HepG2 (cell line): ENCODE results near the gene TMEM108. TPM values are rescaled to one million over a fixed set of nuclear protein-coding genes. Genes with fewer than 3 reads are reported as not detected.
A peak's percentile ranks its signal among the peaks of the same experiment; 100 is the strongest.

Experiments used
- ATAC-seq: fragments of 200-7000 bp; cut with Tn5 transposase; 3 replicates; pipeline ENCODE4 v1.9.1; 2020; ENCODE audit warnings: mild to moderate bottlenecking, moderate library complexity
- BruUV-seq: library from RNA; stranded (reverse); fragments of 400-500 nt; replicated peaks from 2 replicates; lab custom pipeline; 2021; lab: Mats Ljungman, UMichigan
- CTCF ChIA-PET: fragments of 300-600 bp; formaldehyde crosslinking; extraction: SDS; loops from one replicate; lab custom pipeline; 2021; ENCODE audit warnings: low total read pairs, inconsistent platforms, low intra/inter-chr PET ratio; lab: Yijun Ruan, JAX
- POLR2A ChIA-PET: fragments of 350-600 bp; sonication (Branson Sonifier 250); formaldehyde crosslinking; loops from one replicate; lab custom pipeline; 2020; ENCODE audit warnings: antibody characterized with exemption, inconsistent platforms; lab: Yijun Ruan, JAX
- DNase-seq: peaks from one replicate; pipeline ENCODE4 v3.0.0-alpha.2; 2015; ENCODE audit warnings: low spot score
- FAIRE-seq: peaks from 3 replicates; lab custom pipeline; 2011; peaks lifted over from hg19 to GRCh38; lab: Jason Lieb, UNC
- H2AFZ ChIP-seq: one replicate; pipeline ENCODE4 v1.6.1; 2011; ENCODE audit warnings: low read length, inconsistent platforms
- H3K27ac ChIP-seq: fragments of 300-600 bp; 3 replicates; pipeline ENCODE4 v1.8.0; 2011; ENCODE audit warnings: mixed run types, mild to moderate bottlenecking, mixed read lengths, low read length, inconsistent platforms; ENCODE audit not compliant: insufficient read depth; ENCODE audit errors: extremely low read length
- H3K27me3 ChIP-seq, 2 experiments: fragments of 200-600 bp in 1 of 2; 2 replicates in 1 of 2; 3 replicates in 1 of 2; pipeline versions ENCODE4 v1.6.0 to v1.8.0; 2011; ENCODE audit warnings: low read length in 2 of 2, mild to moderate bottlenecking in 2 of 2, moderate library complexity in 2 of 2, inconsistent platforms in 1 of 2; ENCODE audit not compliant: insufficient read depth in 2 of 2, control insufficient read depth in 1 of 2
- H3K36me3 ChIP-seq, 2 experiments: fragments of 200-600 bp in 1 of 2; replicated peaks in 1 of 2; 2 replicates in 1 of 2; 3 replicates in 1 of 2; pipeline versions ENCODE4 v1.5.1 to v1.8.0; 2011; ENCODE audit warnings: low read length in 2 of 2, inconsistent platforms in 1 of 2; ENCODE audit not compliant: insufficient read depth in 2 of 2, control insufficient read depth in 1 of 2
- H3K4me1 ChIP-seq: 2 replicates; pipeline ENCODE4 v1.5.1; 2012; ENCODE audit warnings: low read length, inconsistent platforms; ENCODE audit not compliant: insufficient read depth
- H3K4me2 ChIP-seq: 2 replicates; pipeline ENCODE4 v1.6.0; 2011; ENCODE audit warnings: low read depth, low read length, inconsistent platforms
- H3K4me3 ChIP-seq, 3 experiments: fragments of 200-600 bp in 1 of 3; sonication (generic), shearing (Covaris generic) in 1 of 3; replicated peaks in 1 of 3; 2 replicates each; pipeline ENCODE4 v1.5.1; 2011 to 2016; ENCODE audit warnings: low read length in 3 of 3, inconsistent platforms in 2 of 3, low read depth in 2 of 3, mild to moderate bottlenecking in 2 of 3, control low read depth in 1 of 3, mixed read lengths in 1 of 3; ENCODE audit not compliant: insufficient read depth in 1 of 3
- H3K79me2 ChIP-seq: one replicate; pipeline ENCODE4 v1.6.1; 2011; ENCODE audit warnings: low read length, inconsistent platforms; ENCODE audit not compliant: insufficient read depth
- H3K9ac ChIP-seq: 2 replicates; pipeline ENCODE4 v1.6.0; 2011; ENCODE audit warnings: mild to moderate bottlenecking, low read depth, low read length, inconsistent platforms; ENCODE audit not compliant: insufficient read depth
- H3K9me3 ChIP-seq: 2 replicates; pipeline ENCODE4 v1.5.1; 2012; ENCODE audit warnings: mild to moderate bottlenecking, low read length
- H4K20me1 ChIP-seq: 2 replicates; pipeline ENCODE4 v1.6.0; 2011; ENCODE audit warnings: inconsistent platforms, mild to moderate bottlenecking, low read length, moderate library complexity; ENCODE audit not compliant: insufficient read depth
- CBX1 ChIP-seq: IDR thresholded peaks from one replicate; pipeline ENCODE4 v1.6.1; 2016; ENCODE audit warnings: antibody characterized with exemption, low read depth
- KMT2A ChIP-seq: sonication (generic); formaldehyde crosslinking; IDR thresholded peaks from 2 replicates; pipeline ENCODE4 v1.4.0; 2020; ENCODE audit warnings: missing genetic modification reagents
- MAFF ChIP-seq: IDR thresholded peaks from 2 replicates; pipeline ENCODE4 v1.6.1; 2011; ENCODE audit warnings: low read depth, low read length, improper control_type of control experiment
- MAFK ChIP-seq, 2 experiments: IDR thresholded peaks in 1 of 2; conservative IDR thresholded peaks in 1 of 2; 2 replicates each; pipeline ENCODE4 v1.6.1; 2011; ENCODE audit warnings: improper control_type of control experiment in 2 of 2, low read length in 2 of 2
- MYC ChIP-seq: sonication (generic); formaldehyde crosslinking; IDR thresholded peaks from 2 replicates; pipeline ENCODE4 v1.9.0; 2021; ENCODE audit warnings: missing genetic modification reagents, borderline replicate concordance
- RAD51 ChIP-seq: fragments of 450-650 bp; IDR thresholded peaks from 2 replicates; pipeline ENCODE4 v1.6.1; 2016; ENCODE audit warnings: borderline replicate concordance
- SMAD3 ChIP-seq: sonication (generic); formaldehyde crosslinking; IDR thresholded peaks from 2 replicates; pipeline ENCODE4 v1.4.0; 2020; ENCODE audit warnings: missing genetic modification reagents
- SMARCC2 ChIP-seq: fragments of 450-650 bp; IDR thresholded peaks from 2 replicates; pipeline ENCODE4 v1.6.1; 2017; ENCODE audit warnings: antibody characterized with exemption, mild to moderate bottlenecking
- WGBS: methylation state at CpG from one replicate; pipeline ENCODE4 v1.1.6; 2017; ENCODE audit warnings: low lambda C conversion rate; 5-methylcytosine and 5-hydroxymethylcytosine counted together
- in situ Hi-C: cut with HindIII; loops from 2 replicates; pipeline ENCODE4 v1.10.0; 2017; ENCODE audit warnings: low pct_unique_long_range_greater_than_20kb; ENCODE audit not compliant: extremely low pct_ligation_motif_present
- intact Hi-C: fragments of 100-400 bp; cut with micrococcal nuclease; formaldehyde crosslinking; loops from one replicate; pipeline ENCODE4 v1.10.0; 2022; ENCODE audit not compliant: unreplicated experiment
- polyA plus RNA-seq, 8 experiments: library from polyadenylated mRNA; depleted of rRNA in 3 of 8; stranded (reverse) in 7 of 8; unstranded in 1 of 8; fragments of >200 nt; fragmentation: Illumina TruSeq in 4 of 8; extraction: Trizol in 4 of 8; gene quantifications; 2 replicates each; pipeline versions ENCODE4 v1.2.1 to v1.2.3, GENCODE V29; 2011 to 2016; ENCODE audit warnings: low read depth in 4 of 8, missing spikeins in 1 of 8, mixed read lengths in 1 of 8; ENCODE audit not compliant: insufficient read depth in 1 of 8
- total RNA-seq, 5 experiments: library from RNA; depleted of rRNA; stranded (reverse); fragments of >200 nt; fragmentation: Illumina TruSeq; extraction: Trizol; gene quantifications; 2 replicates each; pipeline ENCODE4 v1.2.3, GENCODE V29; 2016; ENCODE audit warnings: low read depth in 1 of 5

The TMEM108 gene
- total and polyA plus RNA-seq, 2 of the 13 experiments (the other 11 are each of a cell fraction or from before 2014, with no cell fraction given): not detected

- TF ChIP-seq MYC (CRISPR knock-in tag) (no peak), SMAD3 (CRISPR knock-in tag) (no peak), SMARCC2 (no peak)
Observed at GRCh38 chr3:133192363-133192945, 154.3 kb downstream of the TMEM108 start (continued).

DNA sequence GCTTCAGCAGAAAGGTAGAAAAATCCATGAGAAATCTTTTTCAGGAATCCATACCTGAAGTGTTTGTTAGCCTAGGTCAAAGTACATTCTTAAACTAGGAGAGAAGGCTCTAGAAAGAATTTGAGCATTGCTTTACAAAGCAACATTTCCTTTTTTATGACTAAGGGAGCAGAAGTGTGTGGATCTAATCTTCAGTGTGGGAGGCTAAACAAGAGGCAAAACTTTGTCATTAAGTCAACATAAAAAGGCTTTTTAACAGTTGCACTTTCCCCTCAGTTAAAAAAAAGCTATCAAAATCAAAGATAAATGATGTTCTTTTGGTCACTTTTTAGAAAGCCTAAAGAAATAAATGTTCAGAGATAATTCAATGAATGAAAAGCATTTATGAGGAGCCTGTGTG, 154.8 kb downstream of the TMEM108 start:
- H3K27me3 ChIP-seq: 0 out of 5 replicates have a peak, but pooled peaks cover 0 to 3% of the 10 kb centered on the region in 2 experiments
- no peak overlapping the region for H3K4me2 ChIP-seq
- in situ Hi-C loops: no loop called here
- POLR2A ChIA-PET: no interaction called here
- H4K20me1 ChIP-seq: no peaks in the 10 kb centered on the region
- no TSS peak for BruUV-seq
- H3K4me3 ChIP-seq: no peak overlapping the region
- no peaks in the 10 kb centered on the region for H3K79me2 ChIP-seq
- TF ChIP-seq CBX1: no peak
- no peaks in the 10 kb centered on the region for H3K9me3 ChIP-seq
- CTCF ChIA-PET: no interaction called here
- no peak overlapping the region for H3K27ac ChIP-seq
- no peak overlapping the region for H2AFZ ChIP-seq
- no peaks in the 10 kb centered on the region for H3K36me3 ChIP-seq
- ATAC-seq: no peak
- no peak for DNase-seq
- no peak overlapping the region for H3K9ac ChIP-seq
- H3K4me1 ChIP-seq: no peaks in the 10 kb centered on the region
- FAIRE-seq: no peak
- intact Hi-C loops: no loop called here

- no peak for FAIRE-seq
- Histone ChIP-seq H3K36me3 (no peaks in the 10 kb centered on the region), H3K4me2 (no peak overlapping the region), H3K4me3 (no peak overlapping the region), H3K9me3 (no peaks in the 10 kb centered on the region), H3K4me1 (no peaks in the 10 kb centered on the region), H3K27ac (no peak overlapping the region), H3K79me2 (no peaks in the 10 kb centered on the region), H3K9ac (no peak overlapping the region), H2AFZ (no peak overlapping the region), H4K20me1 (no peaks in the 10 kb centered on the region), H3K27me3 (0 out of 5 replicates have a peak, but pooled peaks cover 0 to 3% of the 10 kb centered on the region in 2 experiments)
- no peak for DNase-seq
- CTCF ChIA-PET: no interaction called here
- WGBS: 2% methylated on average over 3 of the region's 3 CpGs
- ATAC-seq: no peak
- intact Hi-C loops (no loop called here), in situ Hi-C loops (no loop called here)
- TF ChIP-seq RAD51 (no peak), KMT2A (CRISPR knock-in tag) (no peak), MAFF (peak; percentile 56; the same call in 1 of the 2 replicates), MAFK (conservative IDR thresholded peaks at IDR 0.05 in 1 of 2, IDR thresholded peaks at IDR 0.05 in 1 of 2; ENCODE audit: low read length in 2 of 2) (peak; percentile 27 to 66; a peak in 3 of 4 replicates)
- no TSS peak for BruUV-seq
- POLR2A ChIA-PET: no interaction called here
Observed at GRCh38 chr3:133196527-133196926, 158.3 kb downstream of the TMEM108 start.
